ENCODE measurements around the gene C8A.

The C8A gene

GRCh38 chr1:56838759-56839158, 15.8 kb upstream of the C8A start:
- DNase-seq = no peak

GRCh38 chr1:56843544-56843943, 11.1 kb upstream of the C8A start:
- DNase-seq = no peak

- DNase-seq = no peak
Observed at GRCh38 chr1:56844545-56845136, 10.0 kb upstream of the C8A start.

- DNase-seq = no peak
Observed at GRCh38 chr1:56845343-56845742, 9.3 kb upstream of the C8A start.

GRCh38 chr1:56849750-56850149, 4.8 kb upstream of the C8A start:
- DNase-seq = no peak

- no peak for DNase-seq
Observed at GRCh38 chr1:56850411-56850810, 4.2 kb upstream of the C8A start.

GRCh38 chr1:56850922-56851321, 3.7 kb upstream of the C8A start:
- no peak for DNase-seq

- no peak for DNase-seq
Observed at GRCh38 chr1:56852476-56852875, 2.1 kb upstream of the C8A start.

- no peak for DNase-seq
Observed at GRCh38 chr1:56855190-56855589, 593 bp downstream of the C8A start.

- no peak for DNase-seq
Observed at GRCh38 chr1:56856186-56856585, 1.6 kb downstream of the C8A start.

GRCh38 chr1:56859287-56859686, 4.7 kb downstream of the C8A start:
- DNase-seq = no peak

GRCh38 chr1:56863265-56863992, 8.8 kb downstream of the C8A start:
- no peak for DNase-seq

GRCh38 chr1:56864430-56864829, 9.8 kb downstream of the C8A start:
- DNase-seq = no peak

GRCh38 chr1:56866656-56867055, 12.1 kb downstream of the C8A start:
- no peak for DNase-seq

GRCh38 chr1:56867491-56867890, 12.9 kb downstream of the C8A start:
- DNase-seq = no peak

- DNase-seq = no peak
Observed at GRCh38 chr1:56868761-56869160, 14.2 kb downstream of the C8A start.

GRCh38 chr1:56872597-56872996, 18.0 kb downstream of the C8A start:
- no peak for DNase-seq

GRCh38 chr1:56873213-56873612, 18.6 kb downstream of the C8A start:
- no peak for DNase-seq

- no peak for DNase-seq
Observed at GRCh38 chr1:56874689-56875088, 20.1 kb downstream of the C8A start.

- no peak for DNase-seq
Observed at GRCh38 chr1:56877973-56878372, 23.4 kb downstream of the C8A start.

- DNase-seq = no peak
Observed at GRCh38 chr1:56880774-56881173, 26.2 kb downstream of the C8A start.

GRCh38 chr1:56881417-56881816, 26.8 kb downstream of the C8A start:
- no peak for DNase-seq

- no peak for DNase-seq
Observed at GRCh38 chr1:56890229-56890628, 35.6 kb downstream of the C8A start.

GRCh38 chr1:56894014-56894413, 39.4 kb downstream of the C8A start:
- no peak for DNase-seq

All from activated CD4-positive, alpha-beta T cell treated with anti-CD3 and anti-CD28 coated beads, Interleukin-2, amount 50 U/mL, for 1 hour (primary cell).